Measurements from ENCODE around the gene TBC1D25. TPM values are rescaled to one million over a fixed set of nuclear protein-coding genes. Genes with fewer than 3 reads are reported as not detected.

Gene TBC1D25
- total RNA-seq, 1 donor: 10.1 TPM

- DNase-seq (ENCODE audit: insufficient read length, low spot score, missing footprints): no peak
- Histone ChIP-seq H2AFZ (ENCODE audit: low read length) (no peak overlapping the region), H3K4me3 (ENCODE audit: insufficient read depth, low read length) (no peak overlapping the region), H3K9me3 (ENCODE audit: low read depth, low read length) (no peaks in the 10 kb centered on the region), H3K4me2 (ENCODE audit: insufficient read depth, low read length) (no peak overlapping the region), H3K27me3 (ENCODE audit: insufficient read depth, low read length) (no peaks in the 10 kb centered on the region), H3K4me1 (ENCODE audit: insufficient read depth, low read length) (no peaks in the 10 kb centered on the region), H3K27ac (ENCODE audit: low read depth, low read length) (no peak overlapping the region), H3K79me2 (ENCODE audit: insufficient read depth, low read length) (no peaks in the 10 kb centered on the region), H4K20me1 (ENCODE audit: insufficient read depth, low read length) (no peaks in the 10 kb centered on the region), H3K36me3 (ENCODE audit: insufficient read depth, low read length) (peaks cover 9% of the 10 kb centered on the region)
- no peak for TF ChIP-seq CTCF (IDR thresholded peaks at IDR 0.05; ENCODE audit: extremely low read depth, low read depth, low read length)
Measured at GRCh38 chrX:48606091-48606490, 66.6 kb downstream of the TBC1D25 start.

- no peak overlapping the region for H3K4me3 ChIP-seq (ENCODE audit: insufficient read depth, low read length)
- H3K36me3 ChIP-seq (ENCODE audit: insufficient read depth, low read length): no peaks in the 10 kb centered on the region
- H3K79me2 ChIP-seq (ENCODE audit: insufficient read depth, low read length): no peaks in the 10 kb centered on the region
- H3K27ac ChIP-seq (ENCODE audit: low read depth, low read length): no peak overlapping the region
- no peaks in the 10 kb centered on the region for H3K27me3 ChIP-seq (ENCODE audit: insufficient read depth, low read length)
- no peak overlapping the region for H3K4me2 ChIP-seq (ENCODE audit: insufficient read depth, low read length)
- H2AFZ ChIP-seq (ENCODE audit: low read length): no peak overlapping the region
- H3K9me3 ChIP-seq (ENCODE audit: low read depth, low read length): no peaks in the 10 kb centered on the region
- H4K20me1 ChIP-seq (ENCODE audit: insufficient read depth, low read length): no peaks in the 10 kb centered on the region
- H3K4me1 ChIP-seq (ENCODE audit: insufficient read depth, low read length): peaks cover 4% of the 10 kb centered on the region
- no peak for TF ChIP-seq CTCF (IDR thresholded peaks at IDR 0.05; ENCODE audit: extremely low read depth, low read depth, low read length)
- DNase-seq (ENCODE audit: insufficient read length, low spot score, missing footprints): no peak
Measured at GRCh38 chrX:48611703-48612102, 72.2 kb downstream of the TBC1D25 start.

Small RNAs within 50 kb of the gene (small RNA-seq; reads per million reads assigned to genes)
- not detected for gene MRPL32P1

Other genes starting within 250 kb of the TBC1D25 start
- not detected in 2 replicates for gene SSX3, start 183.0 kb upstream of the TBC1D25 start, total RNA-seq
- gene SSX4, start 156.2 kb upstream of the TBC1D25 start, total RNA-seq: not detected in 2 replicates
- not detected in 2 replicates for gene SSX4B, start 127.8 kb upstream of the TBC1D25 start, total RNA-seq
- 48.9 and 52.8 TPM in 2 replicates for gene SLC38A5, start 69.5 kb upstream of the TBC1D25 start, total RNA-seq
- 67.3 and 67.5 TPM in 2 replicates for gene FTSJ1, start 63.5 kb upstream of the TBC1D25 start, total RNA-seq
- gene PORCN, start 30.7 kb upstream of the TBC1D25 start, total RNA-seq: 12.4 and 13.8 TPM in 2 replicates
- 45.6 and 64.8 TPM in 2 replicates for gene EBP, start 17.9 kb upstream of the TBC1D25 start, total RNA-seq
- gene RBM3, start 34.8 kb downstream of the TBC1D25 start, total RNA-seq: 441 and 527 TPM in 2 replicates
- gene WDR13, start 57.8 kb downstream of the TBC1D25 start, total RNA-seq: 78.1 and 88.7 TPM in 2 replicates
- 0.36 TPM in 1 of 2 replicates, not detected in the other for gene WAS, start 144.1 kb downstream of the TBC1D25 start, total RNA-seq
- 2.5 and 2.7 TPM in 2 replicates for gene SUV39H1, start 157.0 kb downstream of the TBC1D25 start, total RNA-seq
- gene GLOD5, start 222.0 kb downstream of the TBC1D25 start, total RNA-seq: not detected in 2 replicates
- gene GATA1, start 246.9 kb downstream of the TBC1D25 start, total RNA-seq: not detected in 2 replicates